ELF-1 (cell line): Measurements from ENCODE around the gene SOX30.

ENCODE experiments used
- DNase-seq: peaks from one replicate; pipeline ENCODE4 v3.0.0-alpha.2; 2016; ENCODE audit warnings: low read depth, low spot score

Gene SOX30

DNA sequence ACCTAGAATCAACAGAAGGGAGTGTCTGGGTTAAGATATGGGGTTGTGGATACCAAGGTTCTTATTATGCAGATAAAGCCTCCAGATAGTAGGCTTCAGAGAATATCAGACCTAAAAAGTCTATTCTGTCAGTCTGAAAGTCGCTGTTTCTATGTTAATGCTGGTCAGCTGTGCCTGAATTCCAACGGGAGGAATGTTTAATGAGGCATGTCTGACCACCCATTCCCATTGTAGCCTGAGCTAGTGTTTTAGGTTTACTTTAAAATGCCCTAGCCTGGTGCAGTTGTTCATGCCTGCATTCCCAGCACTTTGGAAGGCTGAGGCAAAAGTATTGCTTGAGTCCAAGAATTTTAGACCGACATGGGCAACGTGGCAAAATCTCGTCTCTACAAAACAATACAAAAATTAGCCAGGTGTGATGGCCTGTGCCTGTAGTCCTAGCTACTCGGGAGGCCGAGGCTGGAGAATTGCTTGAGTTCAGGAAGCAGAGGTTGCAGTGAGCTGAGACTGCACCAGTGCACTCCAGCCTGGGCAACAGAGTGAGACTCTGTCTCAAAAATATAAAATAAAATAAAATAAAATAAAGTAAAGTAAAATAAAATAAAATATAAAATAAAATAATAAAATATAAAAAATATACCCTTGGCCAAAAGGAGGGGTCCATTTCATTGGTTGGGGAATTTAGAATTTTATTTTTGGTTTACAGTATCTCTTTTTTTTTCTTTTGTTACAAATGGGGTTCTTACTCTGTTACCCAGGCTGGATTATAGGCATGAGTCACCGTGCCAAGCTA lies 7.8 kb upstream of the SOX30 start:
- no peak for DNase-seq

DNA sequence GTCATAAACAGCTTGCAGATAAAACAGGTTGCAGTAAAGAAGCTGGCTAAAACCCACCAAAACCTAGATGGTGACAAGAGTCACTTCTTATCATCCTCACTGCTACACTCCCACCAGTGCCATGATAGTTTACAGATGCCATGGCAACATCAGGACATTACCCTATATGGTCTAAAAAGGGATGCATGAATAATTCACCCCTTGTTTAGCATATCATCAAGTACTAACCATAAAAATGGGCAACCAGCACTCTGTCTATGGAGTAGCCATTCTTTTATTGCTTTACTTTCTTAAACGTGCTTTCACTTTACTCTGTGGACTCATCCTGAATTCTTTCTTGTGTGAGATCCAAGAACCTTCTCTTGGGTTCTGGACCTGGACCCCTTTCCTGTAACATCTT lies 6.7 kb upstream of the SOX30 start:
- no peak for DNase-seq

DNA sequence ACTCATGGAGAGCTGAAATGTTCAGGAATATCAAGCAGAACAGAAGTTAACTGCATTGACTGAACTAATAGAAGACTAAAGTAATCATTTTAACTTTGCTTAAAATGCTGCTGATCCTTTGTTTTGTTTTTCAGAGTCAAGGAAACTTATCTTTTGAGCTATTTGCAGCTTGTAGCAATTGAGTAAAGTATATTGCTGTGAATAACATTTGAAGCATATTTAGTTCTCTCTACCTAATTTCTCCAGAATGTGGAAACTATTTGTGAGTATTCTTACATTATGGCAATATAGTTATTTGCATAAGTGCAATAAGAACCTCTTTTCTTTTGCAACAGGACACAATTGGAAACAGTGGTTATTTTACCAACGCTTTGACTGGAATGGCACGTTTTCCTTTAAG lies 5.3 kb upstream of the SOX30 start:
- DNase-seq, result no peak

DNA sequence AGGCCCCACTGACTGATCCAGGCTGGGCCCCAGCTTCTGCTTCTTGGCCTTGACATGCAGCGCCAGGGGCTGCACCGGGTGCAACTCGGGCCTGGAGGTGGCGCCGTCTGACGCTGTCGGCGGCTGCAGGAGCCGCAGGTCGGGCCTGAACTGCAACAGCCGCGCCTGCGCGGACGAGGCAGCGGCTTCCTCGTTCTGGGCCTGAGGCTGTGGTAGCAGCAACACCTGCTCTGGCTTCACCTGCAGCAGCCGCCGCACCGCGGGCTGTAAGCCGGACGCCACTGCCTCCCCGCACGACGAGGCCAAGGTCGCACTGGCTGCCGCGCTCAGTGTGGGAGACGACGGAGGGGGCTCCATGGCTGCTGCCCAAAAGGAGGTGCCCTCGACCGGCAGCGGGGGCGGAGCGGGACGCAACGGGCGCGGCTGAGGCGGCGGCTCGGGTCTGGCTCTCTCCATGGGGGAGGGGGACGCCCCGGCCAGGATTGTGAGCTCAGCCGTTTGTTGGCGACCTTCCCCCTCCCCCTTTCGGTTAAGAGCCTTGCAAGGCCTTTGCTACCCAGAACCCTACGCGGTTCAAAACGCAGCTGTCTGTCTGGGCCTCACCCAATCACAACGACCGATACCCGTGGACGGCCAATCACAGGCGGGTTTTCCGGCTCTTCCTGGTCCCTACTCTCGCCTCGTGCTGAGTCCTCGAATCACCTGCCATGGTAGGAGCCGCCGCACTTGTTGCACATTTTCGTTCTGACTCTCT lies 438 bp downstream of the SOX30 start:
- peak; percentile 94 for DNase-seq

DNA sequence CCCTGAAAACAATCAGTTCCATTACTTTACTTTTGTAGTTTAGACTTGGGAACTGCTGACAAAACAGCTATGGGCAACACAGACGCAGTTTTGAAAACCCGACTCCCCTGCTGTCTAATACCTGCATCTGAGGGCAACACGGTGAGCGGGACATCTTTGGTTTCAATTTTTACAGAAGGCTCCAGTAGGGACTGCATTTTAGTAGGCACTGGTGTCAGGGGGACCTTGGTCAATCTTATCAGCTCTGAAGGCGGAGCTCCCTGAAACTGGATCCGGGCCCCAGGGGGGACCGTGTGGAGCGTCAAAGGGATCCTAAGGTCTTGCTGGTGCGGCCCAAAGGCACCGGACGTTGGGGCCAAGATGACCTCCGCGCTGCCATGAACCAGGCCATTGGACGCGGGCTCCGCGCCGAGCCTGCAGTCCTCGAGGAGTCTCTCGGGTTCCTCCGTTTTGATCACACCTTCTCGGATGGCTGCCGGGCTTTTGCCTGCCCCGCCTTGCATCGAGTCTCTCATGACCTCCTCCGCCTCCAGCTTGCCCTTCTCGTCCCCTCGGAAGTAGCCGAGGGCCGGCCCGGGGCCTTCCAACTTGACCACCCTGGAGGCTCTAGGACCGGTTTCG lies 1.1 kb downstream of the SOX30 start:
- no peak for DNase-seq

DNA sequence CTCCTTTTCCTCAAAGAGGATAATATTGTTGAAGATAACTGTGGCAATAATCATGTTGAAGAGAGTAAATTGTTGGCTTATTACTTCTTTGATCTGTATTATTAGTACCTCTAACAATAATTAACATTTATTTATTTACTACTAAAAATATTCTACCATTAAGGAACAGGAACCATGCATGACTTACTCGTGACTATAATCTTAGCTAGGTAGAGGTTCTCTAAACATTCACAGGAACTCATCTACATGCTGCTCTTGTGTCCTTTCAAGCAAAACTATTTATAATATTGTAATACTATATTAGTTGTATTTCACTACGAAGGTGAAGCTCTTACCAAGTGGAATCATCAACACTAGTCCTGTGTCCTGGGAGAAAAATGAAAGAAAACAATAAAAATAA lies 3.1 kb downstream of the SOX30 start:
- no peak for DNase-seq

DNA sequence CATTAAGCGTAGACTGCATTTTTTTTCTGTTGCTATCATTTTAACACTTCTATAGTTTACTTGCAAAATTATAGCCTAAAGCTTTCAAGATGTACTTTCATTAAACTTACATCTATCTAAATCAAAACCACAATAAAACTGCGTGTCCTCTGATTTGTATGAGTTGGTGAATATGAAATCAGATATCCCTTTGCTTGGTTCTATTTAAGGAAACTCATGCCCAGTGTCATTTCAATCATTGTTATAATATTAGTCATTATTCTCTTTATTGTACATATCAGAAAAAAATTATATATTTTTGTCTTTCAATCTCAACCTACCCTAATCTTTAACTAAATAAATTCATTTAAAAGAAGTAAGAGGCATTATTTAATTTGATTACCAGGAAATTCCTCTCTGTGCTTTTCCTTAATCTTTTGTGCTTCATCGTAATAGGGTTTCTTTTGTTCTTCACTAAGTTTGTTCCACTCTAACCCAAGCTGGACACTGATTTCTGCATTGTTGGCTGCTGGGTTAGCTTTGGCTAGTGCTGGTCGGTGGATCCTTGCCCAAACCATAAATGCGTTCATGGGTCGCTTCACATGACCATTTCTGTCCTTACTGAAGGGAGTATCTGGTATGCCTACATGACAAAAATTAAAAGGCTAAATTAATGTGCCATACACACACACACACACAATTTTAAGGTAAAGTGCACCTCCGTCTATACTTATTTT lies 3.8 kb downstream of the SOX30 start:
- DNase-seq, result no peak

DNA sequence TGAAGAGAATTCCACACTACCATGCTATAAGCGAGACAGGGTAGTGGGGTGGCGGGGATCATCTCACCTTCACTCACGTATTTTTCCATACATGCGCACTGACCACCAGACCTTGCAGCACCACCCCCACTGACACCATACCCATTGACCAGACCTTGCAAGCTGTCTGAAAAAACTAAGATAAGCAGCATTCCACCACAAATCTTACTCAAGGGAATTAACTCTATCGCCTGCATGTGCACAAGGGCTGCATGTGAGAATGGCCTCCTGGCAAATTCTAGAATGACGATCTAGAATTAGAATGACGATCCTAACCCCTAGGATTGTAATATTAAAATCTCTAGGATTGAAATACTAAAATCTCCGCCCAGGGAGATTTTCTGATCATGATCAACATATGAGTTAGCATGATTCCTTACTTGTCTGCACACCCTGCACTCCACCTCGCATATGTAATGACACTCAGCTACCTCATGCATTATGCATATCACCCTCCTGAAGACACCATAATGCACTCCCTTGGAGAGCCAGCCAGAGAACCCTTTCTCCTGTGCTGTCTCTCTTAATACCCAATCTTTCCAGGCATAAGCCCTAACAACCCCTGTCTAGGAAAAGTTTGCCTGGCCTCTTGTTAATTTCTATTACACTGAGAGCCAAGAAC lies 11.7 kb downstream of the SOX30 start:
- DNase-seq, result peak; percentile 8

DNA sequence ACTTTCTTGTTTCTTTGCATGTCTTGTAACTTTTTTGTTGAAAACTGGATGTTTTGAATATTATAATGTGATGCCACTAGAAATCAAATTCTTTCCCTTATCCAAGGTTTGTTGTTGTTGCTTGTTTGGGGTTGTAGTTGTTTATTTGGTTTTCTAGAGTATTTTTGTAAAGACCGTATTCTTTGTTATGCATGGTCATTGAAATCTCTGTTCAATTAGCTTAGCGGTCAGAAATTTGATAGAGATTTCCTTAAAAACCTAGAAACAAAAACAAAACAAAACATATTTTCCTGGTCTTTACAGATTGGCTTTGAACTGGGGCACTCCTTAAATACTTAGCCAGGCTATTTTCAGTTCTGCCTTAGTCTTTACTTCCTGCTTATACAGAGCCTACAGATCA lies 21.9 kb downstream of the SOX30 start:
- DNase-seq, result no peak

DNA sequence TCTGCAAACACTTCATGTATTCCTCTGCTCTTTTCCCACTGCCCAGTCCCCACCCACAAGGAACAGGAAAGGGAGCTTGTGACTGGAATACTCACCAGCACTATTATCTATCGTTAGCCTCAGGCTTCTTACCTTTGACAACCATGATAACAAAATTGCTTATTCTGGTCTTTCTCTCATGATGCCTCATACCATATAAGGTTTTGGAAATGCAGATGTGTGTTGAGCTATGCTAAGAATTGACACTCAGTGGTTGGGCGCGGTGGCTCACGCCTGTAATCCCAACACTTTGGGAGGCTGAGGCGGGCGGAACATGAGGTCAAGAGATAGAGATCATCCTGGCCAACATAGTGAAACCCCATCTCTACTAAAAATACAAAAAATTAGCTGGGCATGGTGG lies 25.4 kb downstream of the SOX30 start:
- DNase-seq, result peak; percentile 7

DNA sequence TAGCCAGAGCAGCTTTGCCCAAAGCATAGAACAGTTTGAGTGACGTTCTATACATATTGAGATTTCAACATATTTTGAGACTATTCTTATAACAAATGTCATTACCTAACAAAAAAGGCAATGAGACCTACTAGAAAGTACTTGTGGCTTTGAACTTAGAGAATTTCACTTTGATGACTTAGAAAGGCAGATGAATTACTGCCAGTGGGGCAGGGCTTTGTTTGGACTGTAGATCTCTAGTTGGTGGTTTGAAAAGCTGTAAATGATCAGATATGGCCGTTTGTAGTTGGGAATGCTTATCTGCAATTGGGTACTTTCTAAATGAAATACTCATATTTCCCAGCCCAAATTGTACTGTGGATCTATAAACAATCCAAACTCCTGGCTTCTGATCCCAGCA lies 28.1 kb downstream of the SOX30 start:
- no peak for DNase-seq

DNA sequence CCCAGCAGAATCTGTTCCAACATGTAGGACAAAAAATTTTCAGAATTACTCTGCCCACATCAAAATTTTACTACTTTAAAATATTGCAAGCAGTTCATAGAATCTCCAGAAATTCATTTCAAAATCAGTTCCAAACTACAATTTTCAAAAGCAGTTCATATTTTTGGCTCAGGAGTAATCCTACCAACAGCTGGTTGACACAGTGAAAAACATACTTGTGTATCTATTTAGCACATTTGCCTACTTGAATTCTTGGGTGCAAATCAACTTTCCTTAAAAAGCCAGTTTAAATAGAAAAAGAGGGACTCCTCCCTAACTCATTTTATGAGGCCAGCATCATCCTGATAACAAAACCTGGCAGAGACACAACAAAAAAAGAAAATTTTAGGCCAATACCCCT lies 31.5 kb downstream of the SOX30 start:
- no peak for DNase-seq

DNA sequence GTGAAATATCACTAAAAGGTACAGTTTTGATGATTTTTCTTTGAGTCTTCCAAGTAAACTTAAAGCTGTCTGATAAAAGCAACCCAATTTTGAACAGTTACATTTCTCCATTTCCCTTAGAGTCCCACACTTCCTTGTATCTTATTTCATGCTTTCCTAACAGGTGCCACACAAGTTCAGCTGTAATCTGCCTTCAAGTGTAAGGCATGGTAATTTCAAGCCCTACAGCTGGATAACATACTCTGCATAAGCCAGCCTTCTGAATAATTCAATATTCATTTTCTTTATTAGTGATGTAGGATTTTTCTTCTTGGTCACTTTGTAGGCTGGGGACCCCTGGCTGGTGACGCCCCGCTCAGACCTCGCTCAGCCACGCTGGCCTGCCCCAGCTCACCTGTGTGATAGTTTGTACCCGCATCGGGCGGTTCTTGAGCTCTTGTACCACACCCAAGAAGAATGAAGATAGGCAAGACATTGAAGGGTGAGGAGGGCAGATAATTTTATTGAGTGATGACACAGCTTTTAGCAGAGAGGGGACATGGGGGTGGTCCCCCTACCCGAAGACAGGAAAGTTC lies 34.0 kb downstream of the SOX30 start:
- no peak for DNase-seq

DNA sequence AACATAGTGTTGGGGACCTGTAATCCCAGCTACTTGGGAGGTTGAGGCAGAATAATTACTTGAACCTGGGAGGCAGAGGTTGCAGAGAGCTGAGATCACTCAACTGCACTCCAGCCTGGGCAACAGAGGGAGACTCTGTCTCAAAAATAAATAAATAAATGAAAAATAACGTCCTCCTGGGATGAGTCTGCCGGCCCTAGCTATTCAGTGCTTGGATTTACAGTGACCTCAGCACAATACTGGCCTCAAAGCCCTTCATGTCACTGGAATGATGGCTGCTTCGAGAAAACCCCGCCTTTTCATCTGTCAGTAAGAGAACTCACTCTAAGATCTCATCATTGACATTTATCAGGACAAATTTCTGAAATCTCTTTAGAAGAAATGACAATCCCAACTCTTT lies 35.5 kb downstream of the SOX30 start:
- DNase-seq, result no peak

DNA sequence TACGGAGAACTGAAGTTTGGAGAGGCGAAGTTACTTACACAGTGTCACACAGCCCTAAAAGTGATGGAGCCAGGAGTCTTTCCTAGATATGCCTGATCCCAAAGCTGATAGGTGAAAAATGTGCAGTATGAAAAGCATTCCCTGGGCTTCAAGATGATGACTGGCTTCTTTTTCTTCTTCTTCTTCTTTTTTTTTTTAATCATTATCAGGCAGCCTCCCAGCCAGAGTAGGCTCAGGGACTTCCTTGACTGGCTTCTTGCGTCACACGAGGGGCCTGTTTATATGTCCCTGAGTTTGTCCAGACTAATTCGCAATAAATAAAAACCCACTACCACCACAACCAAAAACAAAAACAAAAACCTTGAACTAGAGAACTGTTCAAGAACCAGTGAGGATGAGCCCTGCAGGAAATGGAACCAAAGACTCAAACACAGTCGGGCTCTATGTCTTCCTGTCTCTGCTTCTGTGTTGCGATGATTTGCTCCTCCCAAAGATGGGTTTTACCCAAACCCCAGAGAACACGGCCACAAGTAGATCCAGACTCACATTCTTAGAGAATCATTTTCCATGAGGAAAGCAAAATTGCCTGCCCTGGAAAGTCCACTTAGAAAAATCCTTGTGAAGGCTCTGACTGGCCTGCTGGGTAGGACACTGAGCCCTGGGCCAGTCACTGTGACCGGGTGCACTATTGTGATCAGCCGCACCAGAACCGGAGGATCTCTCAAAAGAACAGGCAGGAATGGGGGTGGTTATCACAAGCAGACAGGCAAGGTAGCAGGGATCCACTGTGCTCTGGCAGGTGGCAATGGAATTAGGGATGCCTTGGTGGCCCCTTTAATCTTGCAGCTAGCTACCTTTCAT lies 38.6 kb downstream of the SOX30 start:
- DNase-seq, result no peak

DNA sequence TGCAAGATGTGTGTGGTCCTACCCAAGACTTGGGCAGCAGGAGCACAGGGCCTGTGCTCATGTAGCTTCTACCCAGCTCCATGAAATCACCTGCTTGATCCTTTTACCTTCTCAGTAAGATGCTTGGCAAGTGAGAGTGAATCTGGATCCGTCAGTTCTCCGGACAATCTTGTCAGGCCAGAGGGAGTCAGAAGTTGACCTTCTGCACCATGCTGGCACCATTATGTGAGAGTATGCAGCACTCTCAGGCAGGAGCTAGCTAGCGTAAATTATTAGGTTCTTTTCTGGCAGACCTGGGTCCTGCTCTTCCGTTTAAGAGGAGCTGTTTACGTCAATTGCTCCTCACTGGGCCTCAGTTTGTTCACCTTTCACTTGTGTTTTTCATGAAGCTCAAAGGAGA lies 39.7 kb downstream of the SOX30 start:
- no peak for DNase-seq

DNA sequence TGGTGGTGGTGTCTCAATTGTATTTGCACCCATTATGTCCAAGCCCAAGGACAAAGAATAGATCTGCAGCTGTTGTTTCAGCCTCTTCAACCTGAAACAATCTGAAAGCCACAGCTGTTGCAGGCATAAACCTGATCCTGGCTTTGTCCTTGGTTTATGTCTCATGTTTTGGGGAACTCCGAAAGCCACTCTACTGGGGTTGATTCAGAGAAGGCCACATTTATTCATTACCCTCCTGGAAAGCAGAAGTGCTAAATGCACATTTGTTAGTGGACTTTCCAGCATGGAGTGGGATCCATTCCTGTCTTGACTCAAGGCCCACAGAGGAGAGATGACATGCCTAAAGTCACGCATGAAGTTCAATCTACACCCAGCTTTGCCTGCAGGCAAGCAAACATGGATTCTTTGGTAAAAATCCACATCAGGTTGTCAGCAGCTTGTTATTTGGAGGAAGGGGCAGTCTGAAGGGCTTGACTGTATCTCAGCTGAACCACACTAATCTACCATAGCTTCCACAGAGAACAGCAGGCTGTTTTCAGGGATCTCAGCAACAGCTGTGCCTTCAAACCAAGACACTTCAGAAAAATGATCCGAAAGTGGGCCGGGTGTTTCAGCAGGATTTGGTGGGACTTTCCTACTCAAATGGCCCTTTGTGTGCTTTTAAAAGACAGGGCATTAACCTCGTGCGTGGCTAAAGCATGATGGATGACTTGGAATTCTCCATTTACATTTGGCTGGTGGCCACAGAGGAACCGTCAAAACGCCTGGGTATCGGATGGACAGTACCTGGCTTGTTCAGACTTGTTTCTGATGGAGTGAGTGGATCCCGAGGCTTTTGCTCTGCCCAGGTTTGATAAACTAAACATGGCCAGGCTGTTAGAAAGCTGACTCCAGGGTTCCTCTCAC lies 40.4 kb downstream of the SOX30 start:
- DNase-seq, result peak; percentile 4

DNA sequence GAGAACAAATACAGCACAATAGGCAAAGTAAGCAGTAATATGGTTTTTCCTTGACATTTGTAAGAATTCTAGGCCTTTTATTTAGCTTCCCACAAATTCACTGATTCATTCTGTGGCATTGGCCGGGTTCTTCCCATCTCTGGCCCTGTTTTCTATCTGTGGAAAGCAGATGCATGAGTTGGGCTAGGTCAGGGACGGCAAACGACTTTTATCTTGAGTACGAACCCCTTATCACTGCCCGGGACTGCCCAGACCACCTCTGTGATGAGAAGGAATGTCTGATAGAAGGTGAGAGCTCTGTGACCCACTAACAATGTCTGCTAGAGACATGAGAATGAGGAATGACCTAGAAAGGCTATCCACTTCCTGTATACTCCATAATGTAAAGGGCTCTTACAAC lies 41.2 kb downstream of the SOX30 start:
- DNase-seq, result peak; percentile 57

DNA sequence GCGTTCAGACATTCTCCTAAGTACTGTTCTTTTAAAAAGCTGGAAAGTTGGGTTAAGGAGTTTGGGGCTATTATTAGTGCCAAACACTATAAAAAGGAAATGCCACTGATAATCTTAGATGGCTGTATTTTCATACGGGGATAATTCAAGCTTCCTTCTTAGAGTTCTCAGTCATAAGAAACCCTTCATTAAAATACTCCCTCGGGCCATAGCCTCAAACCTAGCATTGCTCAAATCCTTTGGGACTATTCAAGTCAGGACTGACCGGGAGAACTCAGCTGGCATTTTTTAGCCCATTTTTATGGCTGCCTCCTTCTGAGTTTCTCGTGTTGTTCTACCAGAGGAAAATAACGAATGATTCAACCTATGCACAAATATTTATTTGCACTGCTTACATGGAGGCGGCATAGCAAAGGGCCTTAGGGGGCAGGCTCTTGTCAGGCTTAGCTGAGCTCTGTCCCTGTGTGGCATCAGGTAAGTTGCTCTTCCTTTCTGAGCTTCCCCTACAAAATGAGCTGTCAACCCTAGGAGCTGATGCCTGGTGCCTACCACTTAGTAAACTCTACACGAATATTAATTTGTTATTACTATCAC lies 43.2 kb downstream of the SOX30 start:
- DNase-seq, result peak; percentile 12
